HUDEP-2 (cell line): Measurements from ENCODE around the gene LRRC7.
A peak's percentile ranks its signal among the peaks of the same experiment; 100 is the strongest.

ENCODE experiments used
- DNase-seq, 76 experiments: peaks; one replicate each; lab custom pipeline; 2025; ENCODE audit not compliant: unreplicated experiment in 76 of 76; lab: John Stamatoyannopoulos, UW

LRRC7 gene

GRCh38 chr1:69567652-69568420 lies at the start of gene LRRC7:
LRRC7 (plus strand) TSS chr1:69567922; CDS start chr1:69568640, 718 bp downstream.
- DNase-seq: peak in 16 of 76 experiments; percentile 4 to 48 (median 29)

- DNase-seq: no peak
These were observed 48.7 kb upstream of the LRRC7 start for GRCh38 chr1:69519006-69519405.

DNA sequence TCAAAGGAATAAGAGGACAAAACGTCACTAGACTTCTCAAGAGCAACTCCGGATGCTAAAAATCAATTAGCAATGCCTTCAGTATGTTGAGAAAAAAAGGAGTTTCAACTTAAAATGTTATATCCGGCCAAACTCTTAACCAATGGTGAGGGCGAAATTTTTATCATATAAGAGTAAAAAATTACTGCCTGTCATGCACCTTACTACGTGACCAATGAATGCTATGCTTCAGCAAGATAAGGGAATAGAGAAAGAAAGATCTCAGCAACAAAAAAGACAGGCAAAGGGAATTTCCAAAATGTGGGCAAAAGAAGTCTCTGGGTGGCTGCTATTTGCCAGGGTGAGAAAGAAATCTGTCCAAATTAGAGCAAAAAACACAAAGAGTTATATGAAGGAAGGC lies 47.4 kb upstream of the LRRC7 start:
- DNase-seq: no peak

GRCh38 chr1:69523032-69523431 lies 44.7 kb upstream of the LRRC7 start:
- no peak for DNase-seq

GRCh38 chr1:69523461-69523860 lies 44.3 kb upstream of the LRRC7 start:
- DNase-seq: no peak

DNA sequence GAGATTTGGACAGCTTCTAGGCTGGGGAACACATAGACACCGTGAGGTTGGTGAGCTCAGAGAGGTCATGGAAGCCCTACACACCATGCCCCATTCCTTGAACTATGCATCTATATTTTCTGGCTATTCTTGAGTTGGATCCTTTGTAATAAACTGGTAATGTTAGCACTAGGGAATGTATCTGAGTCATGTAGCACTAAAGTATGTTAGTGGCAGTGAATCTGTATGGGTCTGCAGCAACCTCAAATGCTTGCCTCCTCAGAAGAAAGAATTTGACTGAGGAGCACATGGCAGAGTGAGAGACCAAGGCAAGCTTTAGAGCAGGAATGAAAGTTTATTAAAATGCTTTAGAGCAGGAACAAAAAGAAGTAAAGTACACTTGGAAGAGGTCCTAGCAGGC lies 43.7 kb upstream of the LRRC7 start:
- no peak for DNase-seq

DNA sequence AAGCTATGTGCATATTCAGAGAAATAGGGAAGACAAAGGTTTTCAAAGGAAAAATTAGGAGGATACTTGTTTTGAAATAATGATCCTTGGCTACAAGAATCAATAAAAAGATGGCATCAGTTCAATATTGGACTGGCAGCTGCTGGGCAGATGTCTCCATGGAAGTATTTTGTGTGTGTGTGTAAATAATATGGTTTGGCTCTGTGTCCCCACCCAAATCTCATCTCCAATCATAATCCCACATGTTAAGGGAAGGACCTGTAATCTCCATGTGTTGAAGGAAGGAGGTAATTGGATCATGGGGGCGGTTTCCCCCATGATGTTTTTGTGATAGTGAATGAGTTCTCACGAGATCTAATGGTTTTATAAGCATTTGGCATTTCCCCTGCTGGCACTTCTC lies 40.4 kb upstream of the LRRC7 start:
- no peak for DNase-seq

- peak in 26 of 76 experiments; percentile 4 to 71 (median 24) for DNase-seq
These were observed 39.3 kb upstream of the LRRC7 start for GRCh38 chr1:69528376-69528775.

GRCh38 chr1:69533343-69533742 lies 34.4 kb upstream of the LRRC7 start:
- DNase-seq: no peak

GRCh38 chr1:69534829-69535228 lies 32.9 kb upstream of the LRRC7 start:
- no peak for DNase-seq

GRCh38 chr1:69535490-69535889 lies 32.2 kb upstream of the LRRC7 start:
- DNase-seq: no peak

DNA sequence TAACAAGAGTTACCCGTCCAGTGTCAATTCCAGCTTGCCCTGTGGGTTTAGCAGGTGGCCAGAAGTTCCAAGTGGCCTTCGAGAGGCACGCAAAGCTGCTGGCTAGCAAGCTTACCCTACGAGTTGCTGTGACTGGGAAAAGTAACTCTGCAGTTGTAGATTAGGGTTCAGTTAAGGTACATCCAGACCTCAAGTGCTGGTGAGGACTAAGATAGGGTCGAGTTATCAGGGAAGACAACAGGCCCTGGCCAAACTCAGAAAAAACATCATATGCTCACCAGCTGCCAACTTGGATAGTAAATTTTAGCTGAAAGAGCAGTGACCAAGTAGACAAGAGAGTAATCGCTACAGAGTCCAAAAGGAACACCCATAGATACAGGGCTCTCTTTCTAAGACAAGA lies 27.7 kb upstream of the LRRC7 start:
- peak in 74 of 76 experiments; percentile 37 to 98 (median 83) for DNase-seq

DNA sequence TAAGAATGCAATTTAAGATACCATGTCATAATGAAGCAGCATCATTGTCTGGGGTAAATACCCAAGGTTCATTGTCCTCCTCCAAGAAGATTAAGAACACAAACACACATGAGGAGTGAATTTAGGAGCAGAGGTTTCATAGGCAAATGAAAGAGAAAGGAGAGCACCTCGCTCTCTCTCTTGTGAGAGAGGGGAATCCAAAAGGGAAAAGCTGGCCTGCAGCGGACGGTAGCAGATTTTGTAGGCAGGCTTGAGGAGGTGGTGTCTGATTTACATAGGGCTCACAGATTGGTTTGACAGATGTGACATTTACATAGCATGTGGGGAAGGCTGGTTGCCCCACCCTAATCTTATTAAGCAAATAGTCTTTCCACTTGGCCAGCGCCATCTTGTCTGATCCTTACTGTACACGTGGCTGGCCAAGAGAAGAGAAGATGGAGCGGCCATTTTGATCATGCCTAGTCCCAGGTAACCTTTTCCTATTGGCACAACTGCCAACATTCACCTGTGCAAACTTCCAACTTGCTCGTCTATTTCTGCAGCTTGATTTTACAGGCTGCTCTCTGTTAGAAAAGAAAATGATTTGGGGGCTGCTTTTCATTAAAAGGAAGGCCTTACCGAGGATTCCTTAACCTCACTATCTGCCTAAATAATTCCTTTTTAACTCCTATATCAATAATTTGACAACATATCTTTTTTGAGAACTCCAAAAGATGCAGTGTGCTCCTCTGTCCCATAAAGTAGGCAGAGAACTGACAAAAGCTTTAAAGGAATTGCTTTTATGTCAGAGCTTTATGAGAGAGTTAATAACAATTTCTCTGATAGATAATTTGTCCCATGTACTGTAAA lies 16.0 kb upstream of the LRRC7 start:
- no peak for DNase-seq

DNA sequence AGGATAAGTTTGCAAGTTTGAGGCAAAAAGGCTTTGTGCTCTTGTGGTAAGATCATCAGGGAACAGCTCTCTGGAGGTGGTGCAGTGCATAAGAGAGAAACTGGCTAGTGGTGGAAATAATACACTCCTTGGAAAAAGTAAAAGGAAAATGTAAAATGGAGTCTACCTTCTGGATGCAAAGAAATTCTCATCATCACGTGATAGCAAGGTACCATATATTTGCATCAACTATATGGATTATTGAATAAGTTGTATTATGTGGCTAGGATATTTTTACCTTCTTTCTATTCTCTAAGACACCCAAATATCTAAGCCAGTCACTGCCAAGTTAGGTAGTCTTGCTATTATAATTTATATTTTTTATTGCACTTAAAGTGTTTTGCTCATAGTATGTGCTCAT lies 14.0 kb upstream of the LRRC7 start:
- DNase-seq: no peak

DNA sequence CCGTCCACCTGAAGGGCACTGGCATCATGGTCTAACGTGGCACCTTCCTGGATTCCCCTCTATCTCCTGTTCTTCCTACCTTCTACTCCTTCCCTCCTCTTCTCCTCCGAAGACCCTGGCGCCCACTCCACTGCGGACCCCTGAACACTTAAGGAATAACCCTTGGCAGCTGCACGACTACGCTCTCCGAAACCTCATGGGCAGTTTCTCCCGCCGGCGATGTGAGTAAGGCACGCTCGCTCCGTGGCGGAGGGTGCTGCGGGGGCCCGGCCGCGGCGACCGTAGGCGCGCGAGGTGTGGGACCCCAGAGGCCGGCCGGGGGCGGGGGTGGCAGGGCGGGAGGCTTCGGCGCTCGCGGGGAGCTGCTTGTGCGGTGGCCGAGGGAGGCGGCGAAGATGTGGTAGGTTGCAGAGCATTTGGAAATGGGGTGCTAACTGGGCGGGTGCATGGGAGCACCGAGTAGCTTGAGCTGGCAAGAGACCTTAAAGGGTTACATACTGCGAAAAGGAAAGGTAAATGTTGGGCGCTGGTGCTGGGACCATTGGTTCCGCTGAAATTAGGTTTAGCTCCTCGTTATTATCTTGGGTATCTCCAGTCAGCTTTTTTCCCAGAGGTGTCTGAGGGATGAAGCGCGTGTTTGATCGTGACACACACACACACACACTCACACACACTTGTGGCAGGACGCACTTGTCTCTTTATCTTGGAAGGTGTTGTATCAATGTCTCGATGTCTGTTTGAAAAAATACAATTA lies 876 bp downstream of the LRRC7 start:
- peak in 9 of 76 experiments; percentile 3 to 38 (median 18) for DNase-seq

DNA sequence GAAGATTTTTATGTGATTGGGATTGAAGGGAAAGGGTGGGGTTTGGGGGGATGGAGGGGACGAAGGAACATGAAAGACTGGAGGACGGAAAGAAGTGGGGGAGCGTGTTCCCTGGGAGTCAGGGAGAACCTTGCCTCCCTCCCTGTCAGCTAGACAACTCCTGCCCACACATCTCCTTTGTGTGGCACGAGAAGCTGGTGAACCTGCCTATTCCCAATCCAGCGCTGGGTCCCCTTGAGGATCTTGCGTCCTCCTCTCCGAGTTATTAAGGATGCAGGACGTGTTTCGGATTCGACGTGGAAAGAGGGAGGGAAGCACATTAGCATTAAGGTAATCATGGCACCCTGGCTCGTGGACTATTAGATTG lies 1.4 kb downstream of the LRRC7 start:
- DNase-seq: no peak

- peak in 3 of 76 experiments; percentile 3 to 6 (median 6) for DNase-seq
These were observed 2.0 kb downstream of the LRRC7 start for GRCh38 chr1:69569576-69570328.

- DNase-seq: no peak
These were observed 2.6 kb downstream of the LRRC7 start for GRCh38 chr1:69570356-69570755.

DNA sequence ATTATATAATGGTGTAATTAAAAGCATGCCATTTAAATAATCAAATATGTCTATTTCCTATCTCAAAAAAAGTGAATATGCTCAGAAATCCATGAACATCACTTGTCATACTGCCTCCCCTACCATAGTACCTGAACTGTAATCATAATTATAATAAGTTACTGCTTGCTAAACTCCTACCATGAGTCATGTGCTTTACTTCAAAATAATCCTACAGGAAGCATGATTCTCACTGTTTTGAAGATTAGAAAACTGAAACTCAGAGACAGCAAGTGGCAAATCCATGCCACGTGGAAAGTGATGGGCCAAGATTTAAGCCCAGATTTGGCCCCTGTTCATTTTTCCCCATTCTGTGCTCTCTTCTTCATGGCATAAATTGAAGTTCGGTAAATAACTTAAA lies 5.2 kb downstream of the LRRC7 start:
- no peak for DNase-seq

- DNase-seq: no peak
These were observed 6.2 kb downstream of the LRRC7 start for GRCh38 chr1:69573911-69574310.
